Measurements from ENCODE around the gene RNF182. TPM values are rescaled to one million over a fixed set of nuclear protein-coding genes. Genes with fewer than 3 reads are reported as not detected.
"Not testable (repeated sequence)": the region's sequence is repeated elsewhere in the genome, so short reads cannot be mapped to it uniquely, and the experiment has no call there.

RNF182 gene
- total and polyA plus RNA-seq, 2 donors (not counting 3 experiments of a cell fraction or from before 2014, with no cell fraction given) = 0.43 to 0.93 TPM

DNA sequence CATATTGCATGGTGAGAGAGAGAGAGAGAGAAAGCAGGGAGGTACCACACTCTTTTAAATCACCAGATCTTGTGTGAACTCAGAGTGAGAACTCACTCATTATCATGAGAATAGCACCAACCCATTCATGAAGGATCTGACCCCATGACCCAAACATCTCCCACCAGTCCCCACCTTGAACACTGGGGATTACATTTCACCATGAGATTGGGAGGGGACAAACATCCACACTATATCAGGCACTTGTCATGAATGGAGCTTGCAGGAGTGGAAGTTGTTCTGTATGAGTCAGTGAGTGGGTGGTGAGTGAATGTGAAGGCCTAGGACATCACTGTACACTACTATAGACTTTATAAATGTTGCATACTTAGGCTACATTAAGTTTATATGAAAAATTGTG, 47.7 kb upstream of the RNF182 start:
- no peak for DNase-seq (ENCODE audit: low read depth, low spot score)
- H3K27me3 ChIP-seq (ENCODE audit: control insufficient read depth in 2 of 2, insufficient read depth in 2 of 2, low read length in 2 of 2) = peaks cover 2% of the 10 kb centered on the region in 2 experiments
- H3K36me3 ChIP-seq (ENCODE audit: control insufficient read depth in 2 of 2, extremely low read depth in 1 of 2, insufficient read depth in 2 of 2, low read length in 2 of 2) = no peaks in the 10 kb centered on the region
- no peak for TF ChIP-seq MYC (IDR thresholded peaks at IDR 0.05; ENCODE audit: low read depth, low read length)
- no peak for TF ChIP-seq FOS (IDR thresholded peaks at IDR 0.05; ENCODE audit: borderline replicate concordance, insufficient read depth, low read length)
- TF ChIP-seq GATA2 (IDR thresholded peaks at IDR 0.05; ENCODE audit: insufficient read depth, insufficient read length, low read depth, low read length) = no peak
- TF ChIP-seq POLR2AphosphoS5 (IDR thresholded peaks at IDR 0.05; ENCODE audit: insufficient read depth, low read depth, low read length) = no peak
- TF ChIP-seq POLR2A (IDR thresholded peaks at IDR 0.05; ENCODE audit: low read depth, low read length) = no peak
- no TSS peak for BruUV-seq (replicated peaks)
- ChIA-PET POLR2A (no interaction called here), CTCF (no interaction called here)
- H3K9me3 ChIP-seq (replicated peaks; ENCODE audit: control insufficient read depth, insufficient read depth, low read length) = no peaks in the 10 kb centered on the region
- intact Hi-C loops (cut with micrococcal nuclease) = no loop called here
- no peak overlapping the region for H3K27ac ChIP-seq (ENCODE audit: insufficient read depth, low read depth, low read length)
- no peak for FAIRE-seq
- H3K9ac ChIP-seq (replicated peaks; ENCODE audit: extremely low read depth, insufficient read depth, low read length) = no peak overlapping the region
- H2AFZ ChIP-seq (ENCODE audit: low read depth, low read length) = no peak overlapping the region
- dilution Hi-C loops (cut with MboI; ENCODE audit: extremely low pct_ligation_motif_present, low sequenced_read_pairs) = no loop called here
- H3K4me2 ChIP-seq (ENCODE audit: insufficient read depth, low read length) = no peak overlapping the region
- no peaks in the 10 kb centered on the region for H4K20me1 ChIP-seq (replicated peaks; ENCODE audit: control insufficient read depth, extremely low read depth, insufficient read depth, low read length)
- no peaks in the 10 kb centered on the region for H3K4me1 ChIP-seq (ENCODE audit: control insufficient read depth, extremely low read depth, insufficient read depth, low read length)
- no peaks in the 10 kb centered on the region for H3K79me2 ChIP-seq (ENCODE audit: control insufficient read depth, insufficient read depth, low read length)
- H3K9me1 ChIP-seq (replicated peaks; ENCODE audit: control insufficient read depth, extremely low read depth, insufficient read depth, low read length) = no peaks in the 10 kb centered on the region
- no peak overlapping the region for H3K4me3 ChIP-seq (replicated peaks in 1 of 3; ENCODE audit: insufficient read depth in 1 of 3, low read depth in 1 of 3, low read length in 3 of 3)

GRCh38 chr6:13880061-13880663, 44.6 kb upstream of the RNF182 start:
- FAIRE-seq; H4K20me1 ChIP-seq (replicated peaks; ENCODE audit: control insufficient read depth, extremely low read depth, insufficient read depth, low read length); dilution Hi-C loops (cut with MboI; ENCODE audit: extremely low pct_ligation_motif_present, low sequenced_read_pairs); DNase-seq (ENCODE audit: low read depth, low spot score); H3K36me3 ChIP-seq (ENCODE audit: control insufficient read depth in 2 of 2, extremely low read depth in 1 of 2, insufficient read depth in 2 of 2, low read length in 2 of 2); H3K4me3 ChIP-seq (replicated peaks in 1 of 3; ENCODE audit: insufficient read depth in 1 of 3, low read depth in 1 of 3, low read length in 3 of 3); H3K27me3 ChIP-seq (ENCODE audit: control insufficient read depth in 2 of 2, insufficient read depth in 2 of 2, low read length in 2 of 2); BruUV-seq (replicated peaks); H3K9me1 ChIP-seq (replicated peaks; ENCODE audit: control insufficient read depth, extremely low read depth, insufficient read depth, low read length); H3K4me1 ChIP-seq (ENCODE audit: control insufficient read depth, extremely low read depth, insufficient read depth, low read length); H2AFZ ChIP-seq (ENCODE audit: low read depth, low read length); H3K9me3 ChIP-seq (replicated peaks; ENCODE audit: control insufficient read depth, insufficient read depth, low read length); H3K4me2 ChIP-seq (ENCODE audit: insufficient read depth, low read length); POLR2A ChIA-PET; H3K79me2 ChIP-seq (ENCODE audit: control insufficient read depth, insufficient read depth, low read length); intact Hi-C loops (cut with micrococcal nuclease); CTCF ChIA-PET; H3K27ac ChIP-seq (ENCODE audit: insufficient read depth, low read depth, low read length); H3K9ac ChIP-seq (replicated peaks; ENCODE audit: extremely low read depth, insufficient read depth, low read length): not testable (repeated sequence)

Data from endothelial cell of umbilical vein (primary cell).